GM12891 (cell line): Measurements from ENCODE around the gene TMEM150B.

Experiments
- POLR2A ChIP-seq: IDR thresholded peaks from 2 replicates; pipeline ENCODE4 v1.6.1; 2011; ENCODE audit warnings: low read depth, low read length, control low read depth
- POLR2AphosphoS5 ChIP-seq: IDR thresholded peaks from 2 replicates; pipeline ENCODE4 v1.6.1; 2011; ENCODE audit warnings: low read depth, low read length, control low read depth
- POU2F2 ChIP-seq: IDR thresholded peaks from 2 replicates; pipeline ENCODE4 v1.6.1; 2011; ENCODE audit warnings: low read depth, mild to moderate bottlenecking, control low read depth, low read length, moderate library complexity
- TAF1 ChIP-seq: IDR thresholded peaks from 2 replicates; pipeline ENCODE4 v1.6.1; 2011; ENCODE audit warnings: low read depth, low read length, control low read depth

- TF ChIP-seq POLR2AphosphoS5 (no peak), POLR2A (no peak), POU2F2 (no peak), TAF1 (no peak)
Measured at GRCh38 chr19:55304279-55304978, 20.7 kb downstream of the TMEM150B start.
